PFSK-1 (cell line): Measurements from ENCODE around the gene ATP10D.

Experiments used
- FOXP2 ChIP-seq: optimal IDR thresholded peaks from 2 replicates; pipeline ENCODE3; 2011; ENCODE audit warnings: borderline replicate concordance, control low read depth, inconsistent platforms; ENCODE audit not compliant: insufficient read depth; ENCODE audit errors: extremely low read length, extremely low read depth
- POLR2AphosphoS5 ChIP-seq: IDR thresholded peaks from 2 replicates; pipeline ENCODE4 v1.6.1; 2012; ENCODE audit warnings: low read depth, mild to moderate bottlenecking, control low read depth, low read length, moderate library complexity
- TAF1 ChIP-seq: IDR thresholded peaks from 2 replicates; pipeline ENCODE4 v1.6.1; 2012; ENCODE audit warnings: low read length, control low read depth, borderline replicate concordance; ENCODE audit not compliant: insufficient read depth

GRCh38 chr4:47612116-47613023 is 127.3 kb downstream of the ATP10D start:
- TF ChIP-seq FOXP2 (no peak), TAF1 (no peak), POLR2AphosphoS5 (no peak)
